Adrenal gland (tissue), 5 donors: ENCODE measurements around the gene KRT5.

Source experiments
- CTCF ChIP-seq, 6 experiments: fragments of 450-650 bp in 4 of 6; fragments of 200-600 bp in 2 of 6; sonication (generic) in 1 of 6; IDR thresholded peaks; 1 replicate in 5 of 6; 2 replicates in 1 of 6; pipeline versions ENCODE4 v1.5.1 to v1.8.0; 2016 to 2021; ENCODE audit warnings: antibody characterized with exemption in 6 of 6, mild to moderate bottlenecking in 2 of 6, moderate library complexity in 1 of 6
- POLR2A ChIP-seq, 2 donors: fragments of 450-650 bp; IDR thresholded peaks; one replicate each; pipeline ENCODE4 v1.6.1; 2017; ENCODE audit warnings: antibody characterized with exemption in 2 of 2, mild to moderate bottlenecking in 2 of 2, moderate library complexity in 1 of 2
- donor health status: DM: no; HTN: no; CAD: no.

- TF ChIP-seq CTCF (IDR thresholded peaks at IDR 0.05) (no peak), POLR2A (IDR thresholded peaks at IDR 0.05) (no peak)
Observed at GRCh38 chr12:52488736-52489135, 31.5 kb downstream of the KRT5 start.
